GM19467 (cell line): Measurements from ENCODE around the gene DGAT2L6.

Source experiments
- ATAC-seq: cut with Tn5 transposase; IDR thresholded peaks from one replicate; pipeline ENCODE4 v1.9.1; 2021; ENCODE audit warnings: mild to moderate bottlenecking, moderate library complexity; ENCODE audit not compliant: unreplicated experiment

DGAT2L6 gene, protein sequence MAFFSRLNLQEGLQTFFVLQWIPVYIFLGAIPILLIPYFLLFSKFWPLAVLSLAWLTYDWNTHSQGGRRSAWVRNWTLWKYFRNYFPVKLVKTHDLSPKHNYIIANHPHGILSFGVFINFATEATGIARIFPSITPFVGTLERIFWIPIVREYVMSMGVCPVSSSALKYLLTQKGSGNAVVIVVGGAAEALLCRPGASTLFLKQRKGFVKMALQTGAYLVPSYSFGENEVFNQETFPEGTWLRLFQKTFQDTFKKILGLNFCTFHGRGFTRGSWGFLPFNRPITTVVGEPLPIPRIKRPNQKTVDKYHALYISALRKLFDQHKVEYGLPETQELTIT

GRCh38 chrX:70176938-70177533, at the start of gene DGAT2L6:
Gene DGAT2L6 (plus strand): TSS chrX:70177483. CDS start chrX:70177583, 100 bp downstream.
- ATAC-seq = peak; percentile 61

DNA sequence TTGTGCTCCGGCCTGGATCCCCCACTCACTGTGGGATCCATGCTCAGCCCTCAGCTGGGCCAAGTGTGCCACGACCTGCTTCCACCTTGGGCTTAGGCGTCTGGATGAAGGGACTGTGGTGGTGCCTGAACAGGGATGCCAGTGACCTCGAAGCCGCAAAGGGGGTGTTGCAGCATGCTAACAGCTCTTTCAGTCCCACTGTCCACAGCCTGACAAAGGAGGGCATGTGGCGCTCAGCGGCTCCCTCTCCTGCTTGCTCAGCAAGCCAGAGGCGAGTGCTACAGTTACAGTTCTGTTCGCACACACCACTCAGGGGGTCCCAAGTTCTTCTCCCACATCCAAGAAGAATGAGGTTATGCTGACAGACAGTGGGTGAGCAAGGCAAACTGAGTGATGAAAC, 49.2 kb upstream of the DGAT2L6 start:
- ATAC-seq = no peak

DNA sequence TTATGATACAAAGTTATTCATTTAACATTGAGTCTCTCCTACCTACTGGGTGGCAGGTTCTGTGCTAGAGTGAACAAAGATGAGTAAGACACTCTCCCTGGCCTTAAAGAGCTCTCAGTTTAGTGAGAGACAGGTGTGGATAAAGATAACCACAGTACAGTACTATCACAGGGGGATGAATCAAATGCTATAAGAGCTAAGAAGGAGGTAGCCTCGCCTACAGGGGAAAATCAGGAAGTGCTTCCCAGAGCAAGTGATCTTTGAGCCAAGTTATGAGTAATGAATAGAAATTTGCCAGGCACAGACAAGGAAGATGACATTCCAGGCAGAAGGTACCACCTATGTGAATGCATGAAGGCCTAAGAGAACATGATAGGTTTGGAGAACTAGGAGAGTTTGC, 47.5 kb upstream of the DGAT2L6 start:
- ATAC-seq = no peak

DNA sequence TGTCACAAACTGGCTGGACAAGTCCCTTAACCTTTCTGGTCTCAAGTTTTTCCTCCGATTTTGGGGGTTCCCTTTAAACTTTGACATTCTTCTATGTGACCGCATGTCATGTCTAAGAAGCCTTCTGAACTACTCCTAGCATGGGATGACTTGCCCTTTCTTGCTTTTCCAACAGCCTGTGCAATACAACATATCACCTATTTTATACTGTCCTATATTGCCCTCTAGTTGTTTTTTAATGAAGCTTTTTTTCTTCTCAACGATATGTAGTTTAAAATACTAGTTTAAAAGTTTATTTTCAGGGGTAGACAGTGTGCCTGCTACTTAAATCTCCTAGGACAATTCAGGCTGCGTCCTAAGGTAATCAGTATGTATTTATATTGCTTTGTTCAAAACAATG, 45.1 kb upstream of the DGAT2L6 start:
- ATAC-seq = no peak

- ATAC-seq = no peak
Observed at GRCh38 chrX:70132877-70133302, 44.4 kb upstream of the DGAT2L6 start.

- ATAC-seq = peak; percentile 83
Observed at GRCh38 chrX:70133303-70134115, 43.8 kb upstream of the DGAT2L6 start, which contains the start of gene IGBP1. Gene IGBP1 (plus strand): TSS chrX:70133447. CDS start chrX:70133948, 501 bp downstream.

DNA sequence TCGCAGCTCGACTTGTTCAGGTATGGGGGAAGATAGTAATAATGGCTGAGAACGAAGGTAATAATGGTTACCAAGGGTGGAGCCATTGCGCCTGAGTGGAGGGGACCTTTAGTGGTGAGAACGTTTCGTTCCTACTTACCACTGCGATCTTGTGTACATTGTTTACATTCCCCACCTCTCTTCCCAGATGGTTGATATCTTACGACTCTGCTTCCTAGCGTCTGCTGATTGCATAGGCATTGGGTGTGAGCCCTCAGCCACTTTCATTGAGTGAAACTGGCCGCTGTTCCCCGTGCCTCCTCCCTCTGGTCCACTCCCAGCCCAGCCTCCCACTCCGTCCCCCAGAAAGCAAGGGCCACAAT, 43.2 kb upstream of the DGAT2L6 start:
- ATAC-seq = no peak

- no peak for ATAC-seq
Observed at GRCh38 chrX:70138622-70139021, 38.7 kb upstream of the DGAT2L6 start.

DNA sequence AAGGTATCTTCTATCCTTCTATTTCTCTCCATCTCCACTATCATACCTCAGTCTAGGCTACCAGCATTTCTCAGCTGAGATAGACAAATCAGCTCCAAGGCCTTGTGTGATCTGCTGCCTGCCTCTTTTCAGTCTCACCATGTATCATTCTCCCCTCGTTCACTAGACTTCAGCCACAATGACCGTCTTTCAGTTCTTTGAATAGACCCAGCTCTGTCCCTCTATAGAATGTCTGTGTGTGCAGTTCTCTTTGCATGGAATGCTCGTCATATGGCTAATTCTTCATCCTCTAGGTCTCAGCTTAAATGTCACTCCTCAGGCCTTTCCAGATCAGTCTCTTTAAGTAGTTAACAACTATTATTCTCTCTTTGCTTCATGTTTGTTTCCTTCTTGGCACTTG, 37.5 kb upstream of the DGAT2L6 start:
- ATAC-seq = no peak

GRCh38 chrX:70141373-70141772, 35.9 kb upstream of the DGAT2L6 start:
- ATAC-seq = no peak

GRCh38 chrX:70166601-70167590, 10.4 kb upstream of the DGAT2L6 start:
- ATAC-seq = no peak

- ATAC-seq = no peak
Observed at GRCh38 chrX:70168238-70169188, 8.8 kb upstream of the DGAT2L6 start.

GRCh38 chrX:70169281-70169680, 8.0 kb upstream of the DGAT2L6 start:
- ATAC-seq = no peak

DNA sequence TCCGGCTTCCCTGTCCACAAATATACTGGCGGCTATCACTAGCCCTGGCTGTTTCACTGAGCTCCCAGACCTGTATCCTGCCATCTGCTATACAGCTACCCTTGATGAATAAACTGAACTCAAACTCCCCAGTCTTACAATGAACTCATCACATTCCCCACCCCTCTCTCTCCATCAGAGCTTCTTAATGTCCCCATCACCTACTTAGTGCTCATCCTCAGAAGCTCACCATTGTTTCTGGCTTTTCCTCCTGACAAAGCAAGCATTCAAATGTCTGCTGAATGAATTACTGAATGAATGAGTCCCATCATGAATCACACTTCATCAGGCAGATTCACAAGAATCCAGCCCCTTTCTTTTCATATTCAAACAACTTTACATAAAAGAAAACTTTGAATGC, 5.7 kb upstream of the DGAT2L6 start:
- no peak for ATAC-seq

GRCh38 chrX:70172221-70172620, 5.1 kb upstream of the DGAT2L6 start:
- no peak for ATAC-seq

- no peak for ATAC-seq
Observed at GRCh38 chrX:70172964-70173363, 4.3 kb upstream of the DGAT2L6 start.

DNA sequence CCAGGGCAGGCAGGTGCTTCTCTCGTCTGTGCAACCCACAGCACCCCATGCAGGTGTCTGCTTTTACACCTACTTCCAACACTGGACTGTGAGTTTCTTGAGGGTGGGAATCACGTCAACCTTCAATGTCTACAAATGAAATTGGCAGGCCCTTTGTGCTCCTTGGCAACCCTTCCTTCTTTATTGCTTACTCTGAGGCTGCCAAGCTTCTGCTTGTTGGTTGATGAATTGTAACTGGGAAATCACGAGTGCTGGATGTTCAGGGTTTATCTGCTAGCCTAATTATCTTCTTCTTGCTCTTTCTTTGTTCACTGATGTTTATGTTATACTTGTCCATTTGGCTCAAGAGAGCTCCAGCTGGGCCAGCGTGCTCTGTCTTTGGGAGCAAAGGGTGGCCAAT, 2.5 kb upstream of the DGAT2L6 start:
- ATAC-seq = no peak

- ATAC-seq = no peak
Observed at GRCh38 chrX:70175338-70175737, 1.9 kb upstream of the DGAT2L6 start.

DNA sequence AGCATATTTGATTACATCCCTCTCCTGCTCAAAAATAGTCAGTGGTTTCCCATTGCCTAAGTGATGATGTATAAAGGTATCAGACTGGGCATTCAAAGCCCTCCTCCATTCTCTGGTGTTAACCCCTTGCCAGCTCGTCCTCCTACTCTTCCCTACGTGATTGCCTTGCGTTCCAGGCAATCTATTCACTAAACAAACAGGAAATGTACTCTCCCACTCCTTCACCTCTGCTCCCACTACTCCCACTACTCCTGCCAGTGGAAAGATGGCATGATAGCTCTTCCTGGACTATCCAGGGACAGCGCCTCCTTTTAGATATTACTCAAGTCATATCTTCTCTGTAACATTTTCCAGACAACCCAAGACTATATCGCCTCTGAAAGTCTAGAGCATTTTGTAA, 5.8 kb downstream of the DGAT2L6 start:
- ATAC-seq = no peak
